Neuron (in vitro differentiated cells): ENCODE measurements around the gene ZSCAN12.

Source experiments
- H2AFZ ChIP-seq: one replicate; pipeline ENCODE4 v1.6.1; 2013; ENCODE audit warnings: low read depth, mild to moderate bottlenecking, inconsistent platforms, low read length, moderate library complexity
- H3K27me3 ChIP-seq: one replicate; pipeline ENCODE4 v1.6.1; 2013; ENCODE audit warnings: low read length; ENCODE audit not compliant: insufficient read depth
- H3K36me3 ChIP-seq: one replicate; pipeline ENCODE4 v1.6.1; 2013; ENCODE audit warnings: low read length; ENCODE audit not compliant: insufficient read depth
- H3K4me1 ChIP-seq: one replicate; pipeline ENCODE4 v1.6.1; 2013; ENCODE audit warnings: low read length; ENCODE audit not compliant: insufficient read depth
- H3K4me3 ChIP-seq: 2 replicates; pipeline ENCODE4 v1.5.1; 2013; ENCODE audit warnings: mild to moderate bottlenecking, low read length, moderate library complexity
- H3K9me3 ChIP-seq: one replicate; pipeline ENCODE4 v1.6.1; 2013; ENCODE audit warnings: low read length

The ZSCAN12 gene

GRCh38 chr6:28355743-28356665 lies 43.5 kb downstream of the ZSCAN12 start:
- H2AFZ ChIP-seq, result no peak overlapping the region
- peaks cover 8% of the 10 kb centered on the region for H3K4me1 ChIP-seq
- peak overlapping the region; percentile 34 for H3K4me3 ChIP-seq
- H3K27me3 ChIP-seq, result no peaks in the 10 kb centered on the region
- H3K9me3 ChIP-seq, result peaks cover 3% of the 10 kb centered on the region
- H3K36me3 ChIP-seq, result peaks cover 11% of the 10 kb centered on the region

- peaks cover 3% of the 10 kb centered on the region for H3K36me3 ChIP-seq
- H3K4me1 ChIP-seq, result peaks cover 12% of the 10 kb centered on the region
- H3K27me3 ChIP-seq, result no peaks in the 10 kb centered on the region
- peaks cover 3% of the 10 kb centered on the region for H3K9me3 ChIP-seq
- H3K4me3 ChIP-seq, result no peak overlapping the region
- no peak overlapping the region for H2AFZ ChIP-seq
Measured at GRCh38 chr6:28354688-28355554, 44.6 kb downstream of the ZSCAN12 start.

GRCh38 chr6:28353981-28354676 lies 45.4 kb downstream of the ZSCAN12 start:
- Histone ChIP-seq H3K4me3 (no peak overlapping the region), H3K27me3 (no peaks in the 10 kb centered on the region), H2AFZ (no peak overlapping the region), H3K9me3 (peaks cover 3% of the 10 kb centered on the region), H3K4me1 (peaks cover 16% of the 10 kb centered on the region), H3K36me3 (peaks cover 2% of the 10 kb centered on the region)

GRCh38 chr6:28353356-28353755 lies 46.2 kb downstream of the ZSCAN12 start:
- Histone ChIP-seq H3K27me3 (no peaks in the 10 kb centered on the region), H3K4me3 (no peak overlapping the region), H2AFZ (no peak overlapping the region), H3K36me3 (no peaks in the 10 kb centered on the region), H3K9me3 (peaks cover 3% of the 10 kb centered on the region), H3K4me1 (peaks cover 16% of the 10 kb centered on the region)

GRCh38 chr6:28351493-28351925 lies 48.0 kb downstream of the ZSCAN12 start:
- H3K27me3 ChIP-seq, result peaks cover 5% of the 10 kb centered on the region
- H2AFZ ChIP-seq, result no peak overlapping the region
- no peaks in the 10 kb centered on the region for H3K36me3 ChIP-seq
- H3K4me1 ChIP-seq, result peaks cover 16% of the 10 kb centered on the region
- H3K9me3 ChIP-seq, result peaks cover 3% of the 10 kb centered on the region
- H3K4me3 ChIP-seq, result no peak overlapping the region

GRCh38 chr6:28351087-28351486 lies 48.5 kb downstream of the ZSCAN12 start:
- H3K27me3 ChIP-seq, result peaks cover 5% of the 10 kb centered on the region
- peak overlapping the region; percentile 94 for H3K4me3 ChIP-seq
- no peak overlapping the region for H2AFZ ChIP-seq
- H3K4me1 ChIP-seq, result peaks cover 16% of the 10 kb centered on the region
- H3K9me3 ChIP-seq, result peaks cover 3% of the 10 kb centered on the region
- H3K36me3 ChIP-seq, result no peaks in the 10 kb centered on the region

GRCh38 chr6:28349892-28350737 lies 49.4 kb downstream of the ZSCAN12 start, which contains the start of gene ZKSCAN3:
Gene ZKSCAN3 (plus strand): TSS chr6:28349947. CDS start chr6:28359587, 9,640 bp downstream.
- Histone ChIP-seq H3K27me3 (peaks cover 5% of the 10 kb centered on the region), H3K36me3 (no peaks in the 10 kb centered on the region), H3K9me3 (peaks cover 3% of the 10 kb centered on the region), H3K4me1 (peaks cover 11% of the 10 kb centered on the region), H2AFZ (peak within 1 kb of the TSS; percentile 99), H3K4me3 (peak within 1 kb of the TSS; percentile 94)

GRCh38 chr6:28349344-28349891 lies 50.1 kb downstream of the ZSCAN12 start:
- H3K4me1 ChIP-seq, result peaks cover 11% of the 10 kb centered on the region
- peaks cover 3% of the 10 kb centered on the region for H3K9me3 ChIP-seq
- H3K36me3 ChIP-seq, result no peaks in the 10 kb centered on the region
- H3K4me3 ChIP-seq, result peak overlapping the region; percentile 94
- H2AFZ ChIP-seq, result peak overlapping the region; percentile 99
- H3K27me3 ChIP-seq, result peaks cover 5% of the 10 kb centered on the region

- no peaks in the 10 kb centered on the region for H3K36me3 ChIP-seq
- H3K9me3 ChIP-seq, result no peaks in the 10 kb centered on the region
- peaks cover 11% of the 10 kb centered on the region for H3K4me1 ChIP-seq
- no peak overlapping the region for H3K4me3 ChIP-seq
- no peak overlapping the region for H2AFZ ChIP-seq
- H3K27me3 ChIP-seq, result peaks cover 5% of the 10 kb centered on the region
Measured at GRCh38 chr6:28347119-28347518, 52.4 kb downstream of the ZSCAN12 start.

GRCh38 chr6:28345201-28345600 lies 54.3 kb downstream of the ZSCAN12 start:
- Histone ChIP-seq H3K27me3 (peaks cover 5% of the 10 kb centered on the region), H3K36me3 (no peaks in the 10 kb centered on the region), H3K4me1 (peaks cover 3% of the 10 kb centered on the region), H3K9me3 (no peaks in the 10 kb centered on the region), H2AFZ (no peak overlapping the region), H3K4me3 (no peak overlapping the region)

- Histone ChIP-seq H3K4me3 (no peak overlapping the region), H3K27me3 (peaks cover 5% of the 10 kb centered on the region), H3K9me3 (no peaks in the 10 kb centered on the region), H3K36me3 (no peaks in the 10 kb centered on the region), H3K4me1 (no peaks in the 10 kb centered on the region), H2AFZ (no peak overlapping the region)
Measured at GRCh38 chr6:28343898-28344677, 55.5 kb downstream of the ZSCAN12 start.
